IMR-90 (cell line): ENCODE measurements around the gene ITM2C. TPM values are rescaled to one million over a fixed set of nuclear protein-coding genes. Genes with fewer than 3 reads are reported as not detected.

Source experiments
- ATAC-seq: fragments of 200-7000 bp; cut with Tn5 transposase; 2 replicates; pipeline ENCODE4 v1.9.1; 2020; ENCODE audit warnings: low read depth, mild to moderate bottlenecking, moderate library complexity
- BruUV-seq: library from RNA; stranded (reverse); fragments of 400-500 nt; replicated peaks from 2 replicates; lab custom pipeline; 2021; lab: Mats Ljungman, UMichigan
- CTCF ChIA-PET: fragments of 300-600 bp; formaldehyde crosslinking; extraction: SDS; loops from one replicate; lab custom pipeline; 2021; ENCODE audit warnings: antibody characterized with exemption; lab: Yijun Ruan, JAX
- POLR2A ChIA-PET: fragments of 300-600 bp; sonication (Branson Sonifier 250); formaldehyde crosslinking; loops from one replicate; lab custom pipeline; 2022; ENCODE audit warnings: antibody characterized with exemption; ENCODE audit not compliant: unreplicated experiment; lab: Charles Lee
- DNase-seq: peaks from one replicate; pipeline ENCODE4 v3.0.0; 2013
- H2AFZ ChIP-seq: replicated peaks from 2 replicates; pipeline ENCODE3; 2013; ENCODE audit warnings: low read length, mild to moderate bottlenecking; ENCODE audit not compliant: poor library complexity
- H2AK5ac ChIP-seq: 2 replicates; pipeline ENCODE4 v1.6.1; 2013; ENCODE audit warnings: low read depth, low read length, inconsistent platforms
- H2AK9ac ChIP-seq: replicated peaks from 2 replicates; pipeline ENCODE3; 2013; ENCODE audit warnings: mild to moderate bottlenecking, low read depth, low read length, moderate library complexity; ENCODE audit not compliant: poor library complexity
- H2BK120ac ChIP-seq: 2 replicates; pipeline ENCODE4 v1.6.1; 2013; ENCODE audit warnings: low read depth, low read length, inconsistent platforms
- H2BK15ac ChIP-seq: 3 replicates; pipeline ENCODE4 v1.6.1; 2013; ENCODE audit warnings: low read depth, low read length, inconsistent platforms
- H2BK20ac ChIP-seq: 2 replicates; pipeline ENCODE4 v1.6.1; 2013; ENCODE audit warnings: low read depth, mild to moderate bottlenecking, inconsistent platforms, low read length, moderate library complexity
- H2BK5ac ChIP-seq: 2 replicates; pipeline ENCODE4 v1.6.1; 2013; ENCODE audit warnings: mild to moderate bottlenecking, low read depth, low read length, inconsistent platforms; ENCODE audit not compliant: poor library complexity, severe bottlenecking
- H3K14ac ChIP-seq: replicated peaks from 2 replicates; pipeline ENCODE4 v1.6.1; 2013; ENCODE audit warnings: low read depth, low read length, inconsistent platforms
- H3K18ac ChIP-seq: 2 replicates; pipeline ENCODE4 v1.6.1; 2013; ENCODE audit warnings: low read depth, low read length, control low read depth
- H3K23ac ChIP-seq: 2 replicates; pipeline ENCODE4 v1.6.1; 2013; ENCODE audit warnings: low read depth, low read length, inconsistent platforms
- H3K27ac ChIP-seq: 2 replicates; pipeline ENCODE4 v1.5.1; 2013; ENCODE audit warnings: mild to moderate bottlenecking, control low read depth, low read length; ENCODE audit not compliant: insufficient read depth
- H3K27me3 ChIP-seq: 2 replicates; pipeline ENCODE4 v1.6.1; 2013; ENCODE audit warnings: low read length; ENCODE audit not compliant: control insufficient read depth, insufficient read depth
- H3K36me3 ChIP-seq: 2 replicates; pipeline ENCODE4 v1.6.1; 2013; ENCODE audit warnings: low read length, mixed read lengths; ENCODE audit not compliant: control insufficient read depth, insufficient read depth
- H3K4ac ChIP-seq: 2 replicates; pipeline ENCODE4 v1.6.1; 2013; ENCODE audit warnings: low read depth, low read length, inconsistent platforms
- H3K4me1 ChIP-seq: 2 replicates; pipeline ENCODE4 v1.6.1; 2013; ENCODE audit warnings: low read length, mixed read lengths; ENCODE audit not compliant: control insufficient read depth, insufficient read depth
- H3K4me2 ChIP-seq: 2 replicates; pipeline ENCODE4 v1.6.1; 2013; ENCODE audit warnings: low read depth, mild to moderate bottlenecking, control low read depth, low read length, moderate library complexity
- H3K4me3 ChIP-seq: 2 replicates; pipeline ENCODE4 v1.5.1; 2013; ENCODE audit warnings: low read depth, mild to moderate bottlenecking, control low read depth, low read length, moderate library complexity; ENCODE audit not compliant: insufficient read depth
- H3K56ac ChIP-seq: 2 replicates; pipeline ENCODE4 v1.6.1; 2013; ENCODE audit warnings: low read length, inconsistent platforms; ENCODE audit not compliant: insufficient read depth; ENCODE audit errors: extremely low read depth
- H3K79me1 ChIP-seq, 2 experiments: 2 replicates each; pipeline ENCODE4 v1.6.1; 2013; ENCODE audit warnings: low read length in 2 of 2, inconsistent platforms in 1 of 2, low read depth in 1 of 2
- H3K9ac ChIP-seq: 2 replicates; pipeline ENCODE4 v1.6.1; 2013; ENCODE audit warnings: low read depth, low read length, control low read depth
- H3K9me1 ChIP-seq: 2 replicates; pipeline ENCODE4 v1.6.1; 2013; ENCODE audit warnings: low read length, inconsistent platforms; ENCODE audit not compliant: insufficient read depth
- H3K9me3 ChIP-seq: 2 replicates; pipeline ENCODE4 v1.6.1; 2013; ENCODE audit warnings: low read length; ENCODE audit not compliant: control insufficient read depth, insufficient read depth
- H4K20me1 ChIP-seq: 2 replicates; pipeline ENCODE4 v1.6.1; 2013; ENCODE audit warnings: low read length, inconsistent platforms; ENCODE audit not compliant: insufficient read depth
- H4K5ac ChIP-seq: 2 replicates; pipeline ENCODE4 v1.6.1; 2013; ENCODE audit warnings: mild to moderate bottlenecking, low read depth, low read length, control low read depth
- H4K8ac ChIP-seq, 2 experiments: 2 replicates each; pipeline ENCODE4 v1.6.1; 2013; ENCODE audit warnings: low read depth in 2 of 2, low read length in 2 of 2, control low read depth in 1 of 2, inconsistent platforms in 1 of 2
- H4K91ac ChIP-seq: 2 replicates; pipeline ENCODE4 v1.6.1; 2013; ENCODE audit warnings: low read depth, low read length, inconsistent platforms; ENCODE audit not compliant: insufficient read depth
- BHLHE40 ChIP-seq: fragments of 150-350 bp; IDR thresholded peaks from 2 replicates; pipeline ENCODE4 v1.6.1; 2016; ENCODE audit warnings: mild to moderate bottlenecking, low read depth, low read length
- CEBPB ChIP-seq: IDR thresholded peaks from 2 replicates; pipeline ENCODE4 v1.6.1; 2012; ENCODE audit warnings: low read depth, low read length, improper control_type of control experiment
- CHD1 ChIP-seq: IDR thresholded peaks from 2 replicates; pipeline ENCODE4 v1.6.1; 2012; ENCODE audit warnings: low read depth, low read length, improper control_type of control experiment
- CTCF ChIP-seq: conservative IDR thresholded peaks from 2 replicates; pipeline ENCODE4 v1.5.1; 2012; ENCODE audit warnings: mild to moderate bottlenecking, low read depth, low read length, improper control_type of control experiment
- FOS ChIP-seq: fragments of 150-350 bp; IDR thresholded peaks from 2 replicates; pipeline ENCODE4 v1.6.1; 2016; ENCODE audit warnings: low read depth, low read length
- MAZ ChIP-seq: IDR thresholded peaks from 2 replicates; pipeline ENCODE4 v1.6.1; 2012; ENCODE audit warnings: low read depth, mild to moderate bottlenecking, low read length, improper control_type of control experiment, moderate library complexity, borderline replicate concordance
- MXI1 ChIP-seq: IDR thresholded peaks from 2 replicates; pipeline ENCODE4 v1.6.1; 2012; ENCODE audit warnings: low read depth, mild to moderate bottlenecking, low read length, moderate library complexity, borderline replicate concordance
- NFE2L2 ChIP-seq: fragments of 150-350 bp; IDR thresholded peaks from 2 replicates; pipeline ENCODE4 v1.6.1; 2016; ENCODE audit warnings: low read depth, mild to moderate bottlenecking, low read length
- POLR2A ChIP-seq: IDR thresholded peaks from 2 replicates; pipeline ENCODE4 v1.6.1; 2012; ENCODE audit warnings: mild to moderate bottlenecking, low read depth, low read length
- RAD21 ChIP-seq: IDR thresholded peaks from 2 replicates; pipeline ENCODE4 v1.6.1; 2012; ENCODE audit warnings: low read length, improper control_type of control experiment
- RCOR1 ChIP-seq: IDR thresholded peaks from 2 replicates; pipeline ENCODE4 v1.6.1; 2012; ENCODE audit warnings: mild to moderate bottlenecking, low read length, improper control_type of control experiment; ENCODE audit not compliant: insufficient replicate concordance
- RFX5 ChIP-seq: IDR thresholded peaks from 2 replicates; pipeline ENCODE4 v1.8.0; 2012; ENCODE audit warnings: low read depth, mild to moderate bottlenecking, low read length, moderate library complexity
- SMC3 ChIP-seq: fragments of 150-350 bp; IDR thresholded peaks from 2 replicates; pipeline ENCODE4 v1.6.1; 2016; ENCODE audit warnings: low read depth, mild to moderate bottlenecking, antibody characterized with exemption, low read length, moderate library complexity
- WGBS, 2 experiments: methylation state at CpG; one replicate each; pipeline versions ENCODE4 v1.1.5 to v1.1.7; 2013; ENCODE audit warnings: missing lambda C conversion rate in 2 of 2; ENCODE audit not compliant: insufficient read length in 1 of 2; ENCODE audit errors: extremely low coverage in 2 of 2; 5-methylcytosine and 5-hydroxymethylcytosine counted together
- dilution Hi-C: fragments of 300-500 bp; cut with HindIII; formaldehyde crosslinking; loops from one replicate; pipeline ENCODE4 v1.14.3; 2018; ENCODE audit warnings: low sequenced_read_pairs; ENCODE audit not compliant: unreplicated experiment
- in situ Hi-C: fragments of 300-500 bp; cut with MboI; formaldehyde crosslinking; loops from 3 replicates; pipeline ENCODE4 v1.14.3; 2019; ENCODE audit warnings: low sequenced_read_pairs, inconsistent platforms, mixed read lengths
- intact Hi-C: fragments of 100-400 bp; cut with micrococcal nuclease; formaldehyde crosslinking; loops from 2 replicates; pipeline ENCODE4 v1.10.0; 2022
- polyA plus RNA-seq, 3 experiments: library from polyadenylated mRNA; depleted of rRNA; stranded (reverse); fragments of >200 nt; gene quantifications; 2 replicates each; pipeline ENCODE4 v1.2.3, GENCODE V29; 2012; ENCODE audit warnings: low replicate concordance in 1 of 3
- total RNA-seq: library from RNA; depleted of rRNA; stranded (reverse); fragments of >200 nt; gene quantifications from 2 replicates; pipeline ENCODE4 v1.2.3, GENCODE V29; 2012
- TF ChIP-seq, protein P1 (sequence below): fragments of 150-350 bp; IDR thresholded peaks from 2 replicates; pipeline ENCODE4 v1.6.1; 2016; ENCODE audit warnings: low read depth, mild to moderate bottlenecking, low read length, moderate library complexity, borderline replicate concordance

ITM2C gene
- total and polyA plus RNA-seq, 2 of the 4 experiments (the other 2 are of a cell fraction): 46.8 to 274 TPM

DNA sequence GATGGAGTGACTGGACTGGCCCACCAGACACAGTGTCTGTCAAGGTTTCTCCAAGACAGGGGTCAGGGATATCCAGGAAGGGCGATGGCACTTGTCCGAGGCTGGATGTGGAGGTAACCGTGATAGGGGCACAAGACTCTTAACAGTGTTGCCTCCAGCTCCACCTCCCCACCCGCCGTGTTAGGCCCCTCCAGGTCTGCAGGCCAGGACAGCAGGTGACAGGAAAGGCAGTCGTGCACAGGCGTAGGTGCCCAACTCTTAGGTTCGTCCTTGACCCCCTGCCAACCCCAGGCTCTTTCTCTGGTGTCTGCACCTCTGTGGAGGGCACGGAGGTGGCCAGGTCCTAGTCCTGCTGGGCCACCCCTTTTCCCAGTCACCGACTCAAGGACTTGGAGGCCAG, 10.1 kb downstream of the ITM2C start:
- Histone ChIP-seq H3K79me1 (peaks cover 0 to 9% of the 10 kb centered on the region in 2 experiments; a peak in 1 of 4 replicates), H3K9ac (no peak overlapping the region), H4K91ac (no peak overlapping the region), H3K56ac (no peak overlapping the region), H3K4me3 (no peak overlapping the region), H3K4ac (no peak overlapping the region), H4K8ac (no peak overlapping the region), H3K14ac (no peak overlapping the region), H3K18ac (no peak overlapping the region), H3K27ac (no peak overlapping the region), H3K4me1 (no peaks in the 10 kb centered on the region), H3K9me1 (no peaks in the 10 kb centered on the region; the same call in 1 of the 2 replicates), H2AK5ac (no peak overlapping the region), H3K27me3 (no peaks in the 10 kb centered on the region), H2BK5ac (no peak overlapping the region), H4K5ac (no peak overlapping the region), H2AK9ac (no peak overlapping the region), H4K20me1 (peaks cover 11% of the 10 kb centered on the region), H3K9me3 (no peaks in the 10 kb centered on the region), H2BK15ac (no peak overlapping the region), H3K36me3 (peaks cover 38% of the 10 kb centered on the region), H2BK120ac (no peak overlapping the region), H3K23ac (no peak overlapping the region), H2BK20ac (no peak overlapping the region), H2AFZ (no peak overlapping the region), H3K4me2 (no peak overlapping the region)
- ChIA-PET POLR2A (no interaction called here), CTCF (no interaction called here)
- DNase-seq (no peak), ATAC-seq (no peak)
- in situ Hi-C loops: no loop called here
- WGBS, 2 experiments: 95% methylated on average over 4 of the region's 10 CpGs; no CpG with 5 or more reads in 1 of the 2 experiments
- no TSS peak for BruUV-seq
- TF ChIP-seq, protein P1, sequence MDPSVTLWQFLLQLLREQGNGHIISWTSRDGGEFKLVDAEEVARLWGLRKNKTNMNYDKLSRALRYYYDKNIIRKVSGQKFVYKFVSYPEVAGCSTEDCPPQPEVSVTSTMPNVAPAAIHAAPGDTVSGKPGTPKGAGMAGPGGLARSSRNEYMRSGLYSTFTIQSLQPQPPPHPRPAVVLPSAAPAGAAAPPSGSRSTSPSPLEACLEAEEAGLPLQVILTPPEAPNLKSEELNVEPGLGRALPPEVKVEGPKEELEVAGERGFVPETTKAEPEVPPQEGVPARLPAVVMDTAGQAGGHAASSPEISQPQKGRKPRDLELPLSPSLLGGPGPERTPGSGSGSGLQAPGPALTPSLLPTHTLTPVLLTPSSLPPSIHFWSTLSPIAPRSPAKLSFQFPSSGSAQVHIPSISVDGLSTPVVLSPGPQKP: no peak
- TF ChIP-seq BHLHE40: no peak
- TF ChIP-seq RFX5: no peak
- TF ChIP-seq CEBPB: no peak
- no peak for TF ChIP-seq RCOR1
- TF ChIP-seq POLR2A: no peak
- TF ChIP-seq CHD1: no peak
- TF ChIP-seq FOS: no peak
- no peak for TF ChIP-seq RAD21
- no peak for TF ChIP-seq MXI1
- no peak for TF ChIP-seq MAZ
- no peak for TF ChIP-seq NFE2L2
- TF ChIP-seq CTCF: no peak
- TF ChIP-seq SMC3: no peak
- dilution Hi-C loops: no loop called here
- intact Hi-C loops: no loop called here
